Activated naive CD4-positive, alpha-beta T cell treated with anti-CD3 and anti-CD28 coated beads, Interleukin-2, amount 50 U/mL, for 72 hours (primary cell): Measurements from ENCODE around the gene MAL. TPM values are rescaled to one million over a fixed set of nuclear protein-coding genes. Genes with fewer than 3 reads are reported as not detected.
A peak's percentile ranks its signal among the peaks of the same experiment; 100 is the strongest.

Experiments used
- ATAC-seq, 2 donors: fragments of 150-1000 bp; cut with Tn5 transposase; 2 replicates each; pipeline ENCODE4 v1.10.0; 2021; ENCODE audit warnings: mild to moderate bottlenecking in 2 of 2, moderate library complexity in 2 of 2
- DNase-seq, 2 donors: peaks; one replicate each; pipeline ENCODE4 v3.0.0; 2021 to 2022; ENCODE audit warnings: low spot score in 2 of 2
- H3K27ac Mint-ChIP-seq, 2 donors: one replicate each; pipeline ENCODE4 v1.8.0; 2022; ENCODE audit warnings: mild to moderate bottlenecking in 2 of 2, mixed read lengths in 2 of 2
- H3K36me3 Mint-ChIP-seq, 2 donors: one replicate each; pipeline ENCODE4 v1.8.0; 2022; ENCODE audit warnings: mixed read lengths in 2 of 2
- H3K9me3 Mint-ChIP-seq, 2 donors: one replicate each; pipeline ENCODE4 v1.8.0; 2022; ENCODE audit warnings: mixed read lengths in 2 of 2
- total RNA-seq, 2 donors: library from RNA; stranded (reverse); gene quantifications; one replicate each; pipeline ENCODE4 v1.2.3, GENCODE V29; 2022

Gene MAL
- total RNA-seq, 2 donors from 2014 or later: 26.3 to 62.8 TPM

DNA sequence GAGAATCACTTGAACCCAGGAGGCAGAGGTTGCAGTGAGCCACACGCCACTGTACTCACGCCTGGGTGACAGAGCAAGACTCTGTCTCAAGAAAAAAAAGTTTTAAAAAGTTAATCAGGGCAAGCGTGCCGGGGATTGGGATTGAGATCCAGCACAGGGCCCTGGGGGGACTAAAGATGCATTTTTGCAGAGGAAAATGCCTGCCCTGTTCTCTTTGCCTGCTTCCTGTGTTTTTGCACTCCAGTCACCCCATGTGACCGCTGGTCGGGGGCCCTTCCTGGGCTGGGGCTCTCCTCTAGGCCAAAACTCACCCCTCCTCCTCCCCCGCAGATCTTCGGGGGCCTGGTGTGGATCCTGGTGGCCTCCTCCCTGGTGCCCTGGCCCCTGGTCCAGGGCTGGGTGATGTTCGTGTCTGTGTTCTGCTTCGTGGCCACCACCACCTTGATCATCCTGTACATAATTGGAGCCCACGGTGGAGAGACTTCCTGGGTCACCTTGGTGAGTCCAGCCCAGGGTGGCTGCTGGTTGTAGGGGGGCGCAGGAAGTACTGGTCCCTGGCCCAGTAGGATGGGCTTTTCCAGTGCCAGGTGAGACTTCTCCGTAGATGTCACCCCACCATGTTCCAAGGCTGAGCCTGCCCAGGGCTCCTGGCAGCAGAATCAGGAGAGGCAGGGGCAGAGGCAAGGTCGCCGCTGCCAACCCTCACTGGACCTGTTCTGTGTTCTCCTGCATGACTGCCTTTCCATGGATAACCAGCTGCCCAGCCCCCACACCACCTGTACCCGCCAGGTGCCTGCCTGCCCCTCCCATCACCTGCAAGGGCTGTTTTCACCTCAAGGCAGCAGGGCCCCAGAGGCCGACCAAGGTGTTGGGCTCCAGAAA is 22.4 kb downstream of the MAL start:
- ATAC-seq (no peak), DNase-seq (no peak)
- Mint-ChIP-seq H3K9me3 (no peaks in the 10 kb centered on the region), H3K36me3 (peaks cover 0 to 35% of the 10 kb centered on the region in 2 donors), H3K27ac (peak overlapping the region; percentile 35 to 36)

DNA sequence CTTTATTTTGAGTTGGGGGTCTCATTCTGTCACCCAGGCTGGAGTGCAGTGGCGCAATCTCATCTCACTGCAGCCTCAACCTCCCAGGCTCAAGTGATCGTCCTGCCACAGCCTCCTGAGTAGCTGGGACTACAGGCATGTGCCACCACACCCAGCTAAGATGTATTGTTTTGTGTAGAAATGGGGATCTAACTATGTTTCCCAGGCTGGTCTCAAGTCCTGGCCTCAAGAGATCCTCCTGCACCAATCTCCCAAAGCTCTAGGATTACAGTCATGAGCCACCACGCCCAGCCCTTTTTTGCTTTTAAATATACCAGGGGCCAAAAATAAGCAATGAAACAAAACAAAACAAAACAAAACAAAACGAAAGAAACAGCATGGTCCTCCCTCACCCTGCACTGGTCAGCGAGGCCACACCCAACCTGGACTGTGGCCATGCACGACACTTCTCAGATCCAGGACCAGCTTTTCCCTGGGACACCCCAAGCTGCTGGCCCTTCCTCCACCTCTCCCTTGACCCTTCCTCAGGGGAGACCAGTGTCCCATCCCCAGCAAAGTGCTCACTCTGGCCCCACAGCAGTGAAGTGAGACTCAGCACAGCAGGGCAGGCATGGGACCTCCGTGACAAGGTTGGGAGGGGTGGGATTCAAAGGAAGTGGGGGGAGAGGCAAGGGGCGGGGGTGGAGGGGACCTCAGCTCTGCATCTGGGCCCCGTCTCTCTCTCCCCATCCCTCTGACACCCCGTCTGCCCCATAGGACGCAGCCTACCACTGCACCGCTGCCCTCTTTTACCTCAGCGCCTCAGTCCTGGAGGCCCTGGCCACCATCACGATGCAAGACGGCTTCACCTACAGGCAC is 23.5 kb downstream of the MAL start:
- Mint-ChIP-seq H3K27ac (peak overlapping the region; percentile 35 to 86), H3K9me3 (no peaks in the 10 kb centered on the region), H3K36me3 (peaks cover 4 to 32% of the 10 kb centered on the region in 2 donors)
- no peak for ATAC-seq
- DNase-seq: no peak

DNA sequence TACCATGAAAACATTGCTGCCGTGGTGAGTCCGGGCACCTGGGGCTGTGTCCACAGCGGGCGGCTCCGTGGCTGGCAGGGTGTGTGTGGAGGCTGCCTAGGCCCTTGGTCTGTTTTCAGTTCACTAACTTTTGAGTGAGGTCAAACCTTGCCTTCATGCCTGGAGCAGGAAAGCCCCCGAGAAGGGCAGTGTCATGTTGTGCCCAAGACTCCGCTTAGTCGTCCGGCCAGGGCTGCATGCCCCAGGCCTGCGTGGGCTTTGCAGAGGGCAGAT is 24.1 kb downstream of the MAL start:
- no peak for DNase-seq
- Mint-ChIP-seq H3K36me3 (peaks cover 4 to 28% of the 10 kb centered on the region in 2 donors), H3K9me3 (no peaks in the 10 kb centered on the region), H3K27ac (peak overlapping the region in 1 of 2 donors; percentile 86)
- ATAC-seq: no peak

- H3K9me3 Mint-ChIP-seq: no peaks in the 10 kb centered on the region
- DNase-seq (no peak), ATAC-seq (peak in 1 of 2 donors; percentile 11)
- peak overlapping the region in 1 of 2 donors; percentile 86 for H3K27ac Mint-ChIP-seq
- peaks cover 4 to 28% of the 10 kb centered on the region in 2 donors for H3K36me3 Mint-ChIP-seq
Measured at GRCh38 chr2:95049961-95050360, 24.5 kb downstream of the MAL start.

GRCh38 chr2:95050385-95051300 is 25.1 kb downstream of the MAL start:
- Mint-ChIP-seq H3K9me3 (no peaks in the 10 kb centered on the region), H3K27ac (peak overlapping the region; percentile 86 to 88), H3K36me3 (peaks cover 4 to 28% of the 10 kb centered on the region in 2 donors)
- ATAC-seq: peak; percentile 45 to 81
- peak in 1 of 2 donors; percentile 65 for DNase-seq

DNA sequence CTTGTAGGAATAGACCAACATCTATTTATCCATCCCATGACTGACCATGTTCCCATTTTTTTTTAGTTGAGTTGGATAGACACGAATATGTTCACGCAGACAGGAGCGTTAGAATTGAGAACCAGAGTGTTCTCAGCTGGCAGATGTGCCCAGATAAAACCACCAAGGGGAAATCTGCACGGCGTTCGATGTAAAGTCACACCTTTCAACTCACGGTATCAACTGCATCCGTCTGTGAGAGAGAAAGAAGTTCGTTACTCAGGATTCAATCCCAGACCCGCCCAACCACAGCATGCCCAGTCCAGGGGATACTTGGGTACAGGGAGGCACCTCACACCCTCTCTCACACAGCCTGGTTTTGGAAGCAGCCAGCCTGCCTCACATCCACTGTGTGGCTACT is 26.1 kb downstream of the MAL start:
- DNase-seq (no peak), ATAC-seq (peak in 1 of 2 donors; percentile 8)
- Mint-ChIP-seq H3K9me3 (no peaks in the 10 kb centered on the region), H3K27ac (peak overlapping the region; percentile 86 to 88), H3K36me3 (peaks cover 4 to 28% of the 10 kb centered on the region in 2 donors)

DNA sequence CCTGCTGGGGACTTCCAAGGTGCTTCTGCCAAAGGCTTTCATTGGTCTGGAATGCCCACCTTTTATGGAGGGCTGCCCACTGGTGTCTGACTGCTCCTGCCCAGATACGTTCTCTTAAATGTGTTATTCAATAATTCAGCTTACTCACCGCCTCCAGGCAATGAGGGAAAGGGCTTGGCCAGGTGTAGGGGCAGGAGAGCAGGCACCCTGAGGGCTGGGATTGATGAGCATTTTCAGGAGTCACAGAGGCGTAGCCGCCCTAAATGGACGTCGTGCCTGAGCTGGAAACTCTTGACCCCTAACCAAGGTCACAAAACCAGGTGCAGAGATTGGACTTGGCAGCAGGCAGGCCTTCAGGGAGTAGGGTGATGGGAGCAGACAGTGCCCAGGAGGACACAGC is 26.8 kb downstream of the MAL start:
- ATAC-seq: no peak
- no peak for DNase-seq
- Mint-ChIP-seq H3K27ac (no peak overlapping the region), H3K36me3 (peaks cover 4 to 28% of the 10 kb centered on the region in 2 donors), H3K9me3 (no peaks in the 10 kb centered on the region)

DNA sequence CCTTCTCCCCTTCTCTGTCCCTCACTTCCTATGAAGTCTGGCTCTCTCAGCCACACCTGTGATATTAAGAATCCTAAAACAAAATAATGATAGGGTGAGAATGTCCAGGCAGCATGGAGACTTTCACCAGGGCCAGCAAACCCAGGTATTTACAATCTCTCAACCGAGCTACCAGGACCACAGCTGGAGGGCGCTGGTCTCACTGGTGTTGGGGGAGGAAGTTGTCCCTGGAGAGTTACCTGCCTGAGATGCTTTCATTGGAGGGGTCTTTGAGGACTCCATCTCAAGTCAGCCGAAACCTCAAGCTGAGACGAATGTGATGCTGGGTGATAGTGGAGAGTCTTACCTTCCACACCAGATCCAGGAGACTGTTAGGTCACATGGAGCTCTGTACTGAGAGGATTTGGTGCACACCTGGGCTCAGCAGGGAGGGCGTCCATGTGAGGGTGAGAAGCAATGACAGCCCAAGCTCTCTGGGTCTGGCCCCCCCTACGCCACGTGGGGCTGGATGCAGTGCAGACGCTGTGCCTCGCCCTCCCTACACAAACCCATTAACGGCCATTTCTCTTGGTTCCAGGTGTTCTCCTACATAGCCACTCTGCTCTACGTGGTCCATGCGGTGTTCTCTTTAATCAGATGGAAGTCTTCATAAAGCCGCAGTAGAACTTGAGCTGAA is 27.4 kb downstream of the MAL start:
- no peaks in the 10 kb centered on the region for H3K9me3 Mint-ChIP-seq
- ATAC-seq: no peak
- peak overlapping the region in 1 of 2 donors; percentile 51 for H3K27ac Mint-ChIP-seq
- peaks cover 4 to 28% of the 10 kb centered on the region in 2 donors for H3K36me3 Mint-ChIP-seq
- no peak for DNase-seq

DNA sequence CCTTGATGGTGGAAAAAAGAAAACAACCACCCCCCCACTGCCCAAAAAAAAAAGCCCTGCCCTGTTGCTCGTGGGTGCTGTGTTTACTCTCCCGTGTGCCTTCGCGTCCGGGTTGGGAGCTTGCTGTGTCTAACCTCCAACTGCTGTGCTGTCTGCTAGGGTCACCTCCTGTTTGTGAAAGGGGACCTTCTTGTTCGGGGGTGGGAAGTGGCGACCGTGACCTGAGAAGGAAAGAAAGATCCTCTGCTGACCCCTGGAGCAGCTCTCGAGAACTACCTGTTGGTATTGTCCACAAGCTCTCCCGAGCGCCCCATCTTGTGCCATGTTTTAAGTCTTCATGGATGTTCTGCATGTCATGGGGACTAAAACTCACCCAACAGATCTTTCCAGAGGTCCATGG is 28.0 kb downstream of the MAL start:
- Mint-ChIP-seq H3K27ac (peak overlapping the region; percentile 8 to 51), H3K36me3 (peaks cover 4 to 28% of the 10 kb centered on the region in 2 donors)
- ATAC-seq: no peak

DNA sequence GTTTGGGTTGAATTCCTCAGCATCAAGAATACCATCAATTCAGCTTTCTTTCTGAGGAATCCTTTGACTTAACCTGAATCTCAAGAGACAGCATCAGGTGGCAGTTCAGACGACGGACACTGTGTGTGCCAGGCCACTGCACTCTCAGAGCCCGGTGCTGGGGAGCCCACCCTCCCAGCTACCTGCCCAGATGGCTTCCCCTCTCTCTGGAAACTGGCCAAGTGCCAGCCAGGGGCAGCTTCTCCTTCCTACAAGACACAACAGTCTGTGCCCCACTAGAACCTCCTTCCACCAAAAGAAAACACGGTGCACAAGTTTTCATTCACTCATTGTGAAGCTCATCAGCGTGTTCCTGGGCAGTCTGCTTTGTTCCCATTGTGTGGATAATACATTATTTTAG is 28.5 kb downstream of the MAL start:
- ATAC-seq: no peak
- no peaks in the 10 kb centered on the region for H3K9me3 Mint-ChIP-seq
- no peak for DNase-seq
- H3K27ac Mint-ChIP-seq: peak overlapping the region in 1 of 2 donors; percentile 51
- peaks cover 4 to 28% of the 10 kb centered on the region in 2 donors for H3K36me3 Mint-ChIP-seq

More for the DNA sequence above, 28.0 kb downstream of the MAL start:
- no peak for DNase-seq
- no peaks in the 10 kb centered on the region for H3K9me3 Mint-ChIP-seq

DNA sequence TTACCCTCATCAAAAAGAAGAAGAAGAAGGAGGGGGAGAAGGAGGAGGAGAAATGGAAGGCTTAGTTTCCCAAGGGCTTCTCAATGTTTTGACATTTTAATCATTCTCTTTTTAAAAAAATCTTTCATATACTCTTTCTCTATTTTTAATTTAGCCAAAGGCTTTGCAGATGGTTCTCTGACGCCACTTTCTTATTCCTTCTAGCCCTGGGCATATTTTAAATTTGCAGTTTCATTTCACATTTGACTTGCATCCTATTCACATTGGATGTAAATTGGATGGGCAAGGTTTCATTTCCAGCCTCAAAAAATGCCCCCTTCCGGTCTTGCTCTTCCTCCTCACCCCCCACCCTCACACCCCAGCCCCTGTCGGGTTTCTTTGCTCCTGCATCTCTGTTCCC is 29.8 kb downstream of the MAL start:
- ATAC-seq: no peak
- peak overlapping the region in 1 of 2 donors; percentile 70 for H3K27ac Mint-ChIP-seq
- no peak for DNase-seq
- no peaks in the 10 kb centered on the region for H3K9me3 Mint-ChIP-seq
- H3K36me3 Mint-ChIP-seq: peaks cover 4 to 21% of the 10 kb centered on the region in 2 donors

DNA sequence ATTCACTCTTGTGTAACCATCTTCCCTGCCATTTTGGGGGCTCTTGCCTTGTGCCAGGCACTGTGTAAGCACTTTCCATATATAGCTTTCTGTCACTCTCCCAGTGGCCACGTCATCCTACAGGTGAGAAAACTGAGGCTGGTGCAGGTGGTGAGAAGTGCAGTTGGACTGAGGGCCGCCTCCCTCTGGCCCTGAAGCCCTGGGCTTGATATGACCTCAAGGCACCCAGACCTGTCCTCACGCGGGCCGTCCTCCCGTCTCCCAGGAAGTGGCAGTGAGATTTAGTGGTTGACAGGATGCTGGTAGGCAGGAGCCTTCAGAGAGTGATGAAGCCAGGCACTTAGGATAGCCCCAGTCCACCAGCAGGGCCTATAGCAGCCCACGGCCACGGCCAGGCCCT is 30.5 kb downstream of the MAL start:
- ATAC-seq (peak in 1 of 2 donors; percentile 30), DNase-seq (no peak)
- Mint-ChIP-seq H3K36me3 (peaks cover 4 to 13% of the 10 kb centered on the region in 2 donors), H3K9me3 (no peaks in the 10 kb centered on the region), H3K27ac (peak overlapping the region in 1 of 2 donors; percentile 70)

- DNase-seq (no peak), ATAC-seq (no peak)
- peaks cover 4 to 7% of the 10 kb centered on the region in 2 donors for H3K36me3 Mint-ChIP-seq
- no peaks in the 10 kb centered on the region for H3K9me3 Mint-ChIP-seq
- H3K27ac Mint-ChIP-seq: peak overlapping the region in 1 of 2 donors; percentile 70
Measured at GRCh38 chr2:95056461-95057459, 31.3 kb downstream of the MAL start.

DNA sequence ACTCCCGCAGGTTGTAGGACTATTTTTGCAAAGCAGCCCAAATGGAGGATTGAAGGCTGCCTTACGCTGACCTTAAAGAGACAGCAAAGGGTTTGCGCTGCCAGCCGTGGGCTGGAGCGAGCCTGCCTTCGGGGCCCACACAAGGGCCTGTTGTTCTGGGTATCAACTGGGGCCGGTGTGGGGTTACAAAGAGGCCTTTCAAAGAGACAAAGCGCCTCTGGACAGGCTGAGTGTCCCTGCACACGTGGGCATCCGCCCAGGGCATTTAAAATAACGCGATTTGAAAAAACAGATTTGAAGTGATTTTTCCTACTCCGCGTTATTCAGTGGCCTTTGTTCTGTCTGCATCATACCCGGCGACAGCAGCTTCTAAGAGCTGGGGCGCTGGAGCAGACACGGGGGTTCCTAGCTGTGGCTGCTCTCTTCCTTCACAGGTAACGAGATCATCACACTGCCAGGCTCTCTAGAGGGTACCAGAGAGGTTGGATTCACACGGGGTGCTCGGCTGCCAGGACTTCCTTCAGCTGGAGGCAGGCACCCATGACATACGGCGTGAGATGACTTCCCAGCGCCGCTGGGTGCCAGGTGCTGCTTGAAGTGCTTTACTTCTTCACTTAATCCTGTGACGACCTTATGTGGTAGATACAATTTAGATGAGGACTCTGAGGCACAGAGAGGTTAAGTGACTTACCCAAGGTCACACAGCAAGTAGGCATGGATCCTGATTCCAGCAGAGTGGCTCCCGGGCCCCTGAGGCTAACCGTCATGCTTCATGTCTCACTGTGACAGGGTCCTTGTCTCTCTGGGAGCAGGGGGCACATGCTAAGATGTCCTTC is 32.2 kb downstream of the MAL start:
- DNase-seq: no peak
- peaks cover 0 to 4% of the 10 kb centered on the region in 2 donors for H3K36me3 Mint-ChIP-seq
- no peak for ATAC-seq
- H3K27ac Mint-ChIP-seq: peak overlapping the region in 1 of 2 donors; percentile 62
- no peaks in the 10 kb centered on the region for H3K9me3 Mint-ChIP-seq
